ENCODE results near the gene MYO10. TPM values are rescaled to one million over a fixed set of nuclear protein-coding genes. Genes with fewer than 3 reads are reported as not detected.
"Not testable (repeated sequence)": the region's sequence is repeated elsewhere in the genome, so short reads cannot be mapped to it uniquely, and the experiment has no call there.

Gene MYO10
- total and polyA plus RNA-seq, 2 experiments from 2014 or later = 8.2 to 9.3 TPM

DNA sequence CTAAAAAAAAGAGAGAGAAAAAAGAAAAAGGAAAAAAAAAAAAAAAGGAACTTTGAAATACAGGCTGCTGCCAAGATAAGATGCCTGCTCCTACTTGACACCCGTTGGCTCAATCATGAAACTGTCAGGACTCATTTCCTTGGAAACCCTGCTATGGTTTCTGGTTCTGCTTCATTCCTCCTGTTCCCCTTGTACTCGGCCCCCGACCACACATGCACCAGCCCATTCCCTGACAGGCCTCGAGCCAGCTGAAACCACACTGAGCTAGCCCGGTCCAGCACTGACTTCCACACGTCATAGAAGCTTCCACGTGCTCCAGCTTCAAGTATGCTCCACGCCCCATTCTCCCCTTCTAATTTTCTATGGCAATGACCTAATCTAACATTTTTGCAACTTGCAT lies 93.2 kb downstream of the MYO10 start:
- Histone ChIP-seq H3K36me3 (no peaks in the 10 kb centered on the region), H3K4me3 (no peak overlapping the region), H3K27me3 (no peaks in the 10 kb centered on the region), H3K27ac (no peak overlapping the region), H3K4me1 (ENCODE audit: low read depth) (peaks cover 14% of the 10 kb centered on the region), H3K9me3 (ENCODE audit: low read depth) (no peaks in the 10 kb centered on the region)
- no peak for TF ChIP-seq CTCF (IDR thresholded peaks at IDR 0.05; ENCODE audit: low read depth, low read length)
- peak in 1 of 2 donors; percentile 75 for DNase-seq (ENCODE audit: low read depth in 1 of 2, low spot score in 1 of 2)

GRCh38 chr5:16841416-16841815 lies 94.7 kb downstream of the MYO10 start:
- TF ChIP-seq CTCF (IDR thresholded peaks at IDR 0.05; ENCODE audit: low read depth, low read length) = no peak
- Histone ChIP-seq H3K36me3 (no peaks in the 10 kb centered on the region), H3K27ac (no peak overlapping the region)

GRCh38 chr5:16837305-16837704 lies 98.8 kb downstream of the MYO10 start:
- no peak for DNase-seq (ENCODE audit: low read depth in 1 of 2, low spot score in 1 of 2)
- Histone ChIP-seq H3K27ac (no peak overlapping the region), H3K27me3 (no peaks in the 10 kb centered on the region), H3K4me3 (no peak overlapping the region), H3K4me1 (ENCODE audit: low read depth) (peaks cover 3% of the 10 kb centered on the region), H3K9me3 (ENCODE audit: low read depth) (no peaks in the 10 kb centered on the region), H3K36me3 (no peaks in the 10 kb centered on the region)
- TF ChIP-seq CTCF (IDR thresholded peaks at IDR 0.05; ENCODE audit: low read depth, low read length) = no peak

More at GRCh38 chr5:16841416-16841815, 94.7 kb downstream of the MYO10 start:
- Histone ChIP-seq H3K4me3 (no peak overlapping the region), H3K9me3 (ENCODE audit: low read depth) (no peaks in the 10 kb centered on the region), H3K4me1 (ENCODE audit: low read depth) (peaks cover 14% of the 10 kb centered on the region), H3K27me3 (no peaks in the 10 kb centered on the region)
- DNase-seq (ENCODE audit: low read depth in 1 of 2, low spot score in 1 of 2) = no peak

GRCh38 chr5:16834029-16834428 lies 102.1 kb downstream of the MYO10 start:
- TF ChIP-seq CTCF (IDR thresholded peaks at IDR 0.05; ENCODE audit: low read depth, low read length) = no peak
- no peak for DNase-seq (ENCODE audit: low read depth in 1 of 2, low spot score in 1 of 2)
- no peak overlapping the region for H3K4me3 ChIP-seq
- H3K4me1 ChIP-seq (ENCODE audit: low read depth) = peaks cover 3% of the 10 kb centered on the region
- H3K36me3 ChIP-seq = no peaks in the 10 kb centered on the region
- H3K9me3 ChIP-seq (ENCODE audit: low read depth) = no peaks in the 10 kb centered on the region
- no peaks in the 10 kb centered on the region for H3K27me3 ChIP-seq
- no peak overlapping the region for H3K27ac ChIP-seq

GRCh38 chr5:16831326-16831725 lies 104.8 kb downstream of the MYO10 start:
- not testable (repeated sequence) for H3K27me3 ChIP-seq; H3K9me3 ChIP-seq (ENCODE audit: low read depth); H3K36me3 ChIP-seq; H3K27ac ChIP-seq; H3K4me3 ChIP-seq; H3K4me1 ChIP-seq (ENCODE audit: low read depth); DNase-seq (ENCODE audit: low read depth in 1 of 2, low spot score in 1 of 2)

- Histone ChIP-seq H3K27me3 (no peaks in the 10 kb centered on the region), H3K9me3 (ENCODE audit: low read depth) (no peaks in the 10 kb centered on the region), H3K36me3 (no peaks in the 10 kb centered on the region), H3K4me1 (ENCODE audit: low read depth) (no peaks in the 10 kb centered on the region), H3K4me3 (no peak overlapping the region), H3K27ac (no peak overlapping the region)
- no peak for TF ChIP-seq CTCF (IDR thresholded peaks at IDR 0.05; ENCODE audit: low read depth, low read length)
- no peak for DNase-seq (ENCODE audit: low read depth in 1 of 2, low spot score in 1 of 2)
Measured at GRCh38 chr5:16827755-16828154, 108.3 kb downstream of the MYO10 start.

Measured in cardiac muscle cell (in vitro differentiated cells and primary cell).